GM12873 (cell line): ENCODE data around the gene SART1.

Source experiments
- CTCF ChIP-seq: IDR thresholded peaks from 2 replicates; pipeline ENCODE4 v1.5.1; 2012; ENCODE audit warnings: low read depth, mild to moderate bottlenecking, moderate library complexity, low read length, control low read depth; ENCODE audit not compliant: insufficient read depth; ENCODE audit errors: missing control alignments

SART1 gene

GRCh38 chr11:66012371-66012945 is 50.9 kb downstream of the SART1 start:
- no peak for TF ChIP-seq CTCF

- TF ChIP-seq CTCF = no peak
These were observed 51.6 kb downstream of the SART1 start for GRCh38 chr11:66012946-66013761.

- no peak for TF ChIP-seq CTCF
These were observed 52.2 kb downstream of the SART1 start for GRCh38 chr11:66013762-66014100.

- TF ChIP-seq CTCF = no peak
These were observed 53.4 kb downstream of the SART1 start for GRCh38 chr11:66014804-66015453.

- TF ChIP-seq CTCF = no peak
These were observed 53.9 kb downstream of the SART1 start for GRCh38 chr11:66015454-66015881.

- TF ChIP-seq CTCF = no peak
These were observed 54.6 kb downstream of the SART1 start for GRCh38 chr11:66015936-66016792.

GRCh38 chr11:66016793-66017177 is 55.3 kb downstream of the SART1 start:
- TF ChIP-seq CTCF = no peak
